Posterior vena cava (tissue), 2 donors: ENCODE data around the gene TICRR. TPM values are rescaled to one million over a fixed set of nuclear protein-coding genes. Genes with fewer than 3 reads are reported as not detected.
"Not testable (repeated sequence)": the region's sequence is repeated elsewhere in the genome, so short reads cannot be mapped to it uniquely, and the experiment has no call there.

Experiments used
- DNase-seq: peaks from one replicate; pipeline ENCODE4 v3.0.0-alpha.2; 2020; ENCODE audit warnings: low spot score
- intact Hi-C, 2 donors: fragments of 100-400 bp; cut with DNase I; formaldehyde crosslinking; loops; one replicate each; pipeline versions ENCODE4 v1.14.1 to v1.14.2; 2022 to 2023
- long read RNA-seq, 2 donors: library from polyadenylated mRNA; unstranded; transcript quantifications; one replicate each; pipeline ENCODE4 v2.0.0, GENCODE V29; 2020 to 2021
- total RNA-seq, 2 donors: library from RNA; stranded (reverse); fragmentation: NEBNext Ultra II Directional; extraction: Animal tissue kit (Norgen Biotek cat#: 25700); gene quantifications; one replicate each; pipeline ENCODE4 v1.2.1, GENCODE V29; 2021
- donor health status: DM: yes; HTN: yes; CAD: no.
- donor health status: DM: yes; HTN: yes; CAD: no.

Gene TICRR
- under 1 TPM; 0.09 to 0.10 TPM for total RNA-seq
- long read RNA-seq, donor 1, result 0 reads
- long read RNA-seq, donor 2, result 0 reads

GRCh38 chr15:89575146-89575655, at the start of gene TICRR:
TICRR (plus strand) TSS chr15:89575469; CDS start chr15:89575587, 118 bp downstream.
- DNase-seq, result peak; percentile 97
- intact Hi-C loops, result no loop called here

- intact Hi-C loops, result no loop called here
- DNase-seq, result no peak
Measured at GRCh38 chr15:89526181-89526580, 49.1 kb upstream of the TICRR start.

GRCh38 chr15:89526601-89527441, 48.4 kb upstream of the TICRR start:
- intact Hi-C loops, result no loop called here
- DNase-seq, result no peak

- intact Hi-C loops, result no loop called here
- no peak for DNase-seq
Measured at GRCh38 chr15:89528757-89529352, 46.4 kb upstream of the TICRR start.

- intact Hi-C loops, result no loop called here
- no peak for DNase-seq
Measured at GRCh38 chr15:89530976-89531375, 44.3 kb upstream of the TICRR start.

GRCh38 chr15:89531796-89532537, 43.3 kb upstream of the TICRR start:
- DNase-seq, result no peak
- intact Hi-C loops, result no loop called here

- DNase-seq, result no peak
- intact Hi-C loops, result no loop called here
Measured at GRCh38 chr15:89533861-89534544, 41.3 kb upstream of the TICRR start.

GRCh38 chr15:89539027-89539426, 36.2 kb upstream of the TICRR start:
- intact Hi-C loops, result no loop called here
- no peak for DNase-seq

- intact Hi-C loops, result no loop called here
Measured at GRCh38 chr15:89542369-89542768, 32.9 kb upstream of the TICRR start.

GRCh38 chr15:89543389-89543788, 31.9 kb upstream of the TICRR start:
- peak; percentile 49 for DNase-seq
- intact Hi-C loops, result no loop called here

More at GRCh38 chr15:89542369-89542768, 32.9 kb upstream of the TICRR start:
- DNase-seq, result no peak

GRCh38 chr15:89549138-89549537, 26.1 kb upstream of the TICRR start:
- DNase-seq, intact Hi-C loops: not testable (repeated sequence)

GRCh38 chr15:89550427-89550826, 24.8 kb upstream of the TICRR start:
- intact Hi-C loops, result loop anchor here in 1 of 2 donors (5.0 kb wide), 1 partner anchor 193 kb away; no protein-coding TSS in a partner anchor
- no peak for DNase-seq

GRCh38 chr15:89551550-89551949, 23.7 kb upstream of the TICRR start:
- intact Hi-C loops, result loop anchor here in 1 of 2 donors (5.0 kb wide), 1 partner anchor 194 kb away; no protein-coding TSS in a partner anchor
- no peak for DNase-seq

- intact Hi-C loops, result loop anchor here in 1 of 2 donors (5.0 kb wide), 1 partner anchor 196 kb away; no protein-coding TSS in a partner anchor
- DNase-seq, result no peak
Measured at GRCh38 chr15:89553632-89554031, 21.6 kb upstream of the TICRR start.

- intact Hi-C loops, result loop anchor here in 1 of 2 donors (5.0 kb wide), 1 partner anchor 197 kb away; no protein-coding TSS in a partner anchor
- DNase-seq, result no peak
Measured at GRCh38 chr15:89554247-89554646, 21.0 kb upstream of the TICRR start.

GRCh38 chr15:89555768-89556167, 19.5 kb upstream of the TICRR start:
- no peak for DNase-seq
- intact Hi-C loops, result no loop called here

GRCh38 chr15:89556413-89557262, 18.6 kb upstream of the TICRR start:
- DNase-seq, result no peak

GRCh38 chr15:89559769-89560264, 15.5 kb upstream of the TICRR start:
- DNase-seq, result no peak
- intact Hi-C loops, result no loop called here

More at GRCh38 chr15:89556413-89557262, 18.6 kb upstream of the TICRR start:
- intact Hi-C loops, result no loop called here
